VCaP (cell line): ENCODE data around the gene ERP29.

Experiments
- H3K27ac ChIP-seq: fragments of 450-650 bp; 2 replicates; pipeline ENCODE4 v1.5.1; 2017
- CTCF ChIP-seq: fragments of 450-650 bp; conservative IDR thresholded peaks from 2 replicates; pipeline ENCODE4 v1.5.1; 2017; ENCODE audit warnings: mild to moderate bottlenecking, moderate library complexity

Gene ERP29

GRCh38 chr12:112007945-112008344, 5.3 kb upstream of the ERP29 start:
- TF ChIP-seq CTCF: no peak
- H3K27ac ChIP-seq: peak overlapping the region; percentile 70

- no peak for TF ChIP-seq CTCF
- peak overlapping the region; percentile 70 for H3K27ac ChIP-seq
Observed at GRCh38 chr12:112008918-112009317, 4.3 kb upstream of the ERP29 start.

DNA sequence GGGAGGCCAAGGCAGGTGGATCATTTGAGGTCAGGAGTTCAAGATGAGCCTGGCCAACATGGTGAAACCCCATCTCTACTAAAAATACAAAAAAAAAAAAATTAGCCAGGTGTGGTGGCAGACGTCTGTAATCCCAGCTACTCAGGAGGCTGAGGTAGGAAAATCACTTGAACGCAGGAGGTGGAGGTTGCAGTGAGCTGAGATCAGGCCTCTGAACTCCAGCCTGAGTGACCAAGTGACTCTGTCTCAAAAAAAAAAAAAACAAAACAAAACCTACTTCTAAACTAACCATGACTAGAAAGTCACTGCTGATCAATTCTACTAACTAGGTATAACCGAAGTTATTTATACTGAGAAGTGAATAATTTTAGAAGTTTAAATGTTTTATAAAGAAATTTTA, 3.6 kb upstream of the ERP29 start:
- peak overlapping the region; percentile 70 for H3K27ac ChIP-seq

DNA sequence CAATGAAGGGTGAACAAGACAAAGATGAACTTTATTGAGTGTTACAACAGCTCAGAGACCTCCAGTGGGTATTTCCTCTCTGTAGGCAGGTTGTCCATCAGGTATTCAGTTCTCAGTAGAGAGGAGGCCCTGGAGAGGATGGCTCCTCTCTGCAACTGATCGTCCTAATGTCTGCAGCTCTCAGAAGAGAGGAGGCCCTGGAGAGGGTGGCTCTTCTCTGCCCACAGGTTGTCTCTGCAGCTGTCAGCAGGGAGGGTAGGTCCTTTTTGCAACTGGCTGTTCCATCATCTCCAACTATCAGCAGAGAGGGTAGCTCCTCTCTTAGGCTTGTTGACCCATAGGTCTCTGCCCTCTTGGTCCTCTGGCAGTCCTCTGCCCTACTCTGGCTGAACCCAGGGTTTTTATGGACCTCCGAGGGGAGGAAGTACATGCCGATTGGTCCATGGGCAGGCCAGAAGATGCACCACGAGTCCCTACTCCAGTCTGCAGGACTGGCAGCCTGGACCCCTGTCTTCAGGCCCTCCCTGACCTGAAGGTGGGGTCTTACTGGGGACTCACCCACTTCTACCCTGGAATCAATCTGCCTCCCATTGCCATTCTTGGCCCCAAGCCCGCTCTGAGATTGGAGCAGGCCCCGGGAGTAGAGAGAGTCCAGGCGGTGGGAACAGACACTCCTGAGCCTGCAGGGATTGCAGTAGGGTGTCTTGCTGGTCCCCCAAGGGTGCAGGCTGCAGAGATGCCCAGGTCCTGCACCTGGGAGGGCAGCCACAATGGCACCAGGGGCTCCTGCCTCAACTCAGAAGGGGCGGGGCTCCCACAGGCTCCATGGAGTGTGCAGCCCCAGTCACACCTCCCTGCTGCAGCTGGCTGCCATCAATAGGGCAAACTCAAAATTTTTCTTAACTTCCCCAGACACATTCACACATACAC, 2.5 kb upstream of the ERP29 start:
- H3K27ac ChIP-seq: peak overlapping the region; percentile 70
- no peak for TF ChIP-seq CTCF

GRCh38 chr12:112011685-112012084, 1.5 kb upstream of the ERP29 start:
- no peak for TF ChIP-seq CTCF
- peak overlapping the region; percentile 97 for H3K27ac ChIP-seq

GRCh38 chr12:112013601-112014402, 576 bp downstream of the ERP29 start:
- peak overlapping the region; percentile 97 for H3K27ac ChIP-seq

DNA sequence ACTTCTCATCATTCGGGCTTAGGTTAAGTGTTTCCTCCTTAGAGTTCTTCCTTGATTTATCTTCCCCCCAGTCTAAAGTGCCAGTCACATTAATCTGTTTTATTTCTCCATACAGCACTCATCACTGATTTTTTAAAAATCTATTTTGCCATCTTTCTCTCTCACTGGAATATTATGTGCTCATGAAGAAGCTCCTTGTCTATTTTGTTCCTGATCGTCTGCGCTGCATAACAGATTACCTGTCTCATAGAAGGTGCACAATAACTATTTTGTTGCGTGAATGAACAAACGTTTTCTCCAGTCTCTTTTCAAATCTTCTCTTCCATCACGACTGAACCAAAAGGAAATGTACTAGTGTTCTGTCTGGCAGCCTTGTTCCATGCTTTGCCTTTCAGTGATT, 2.7 kb downstream of the ERP29 start:
- no peak overlapping the region for H3K27ac ChIP-seq
- TF ChIP-seq CTCF: no peak

More at GRCh38 chr12:112013601-112014402, 576 bp downstream of the ERP29 start:
- TF ChIP-seq CTCF: peak; percentile 29

DNA sequence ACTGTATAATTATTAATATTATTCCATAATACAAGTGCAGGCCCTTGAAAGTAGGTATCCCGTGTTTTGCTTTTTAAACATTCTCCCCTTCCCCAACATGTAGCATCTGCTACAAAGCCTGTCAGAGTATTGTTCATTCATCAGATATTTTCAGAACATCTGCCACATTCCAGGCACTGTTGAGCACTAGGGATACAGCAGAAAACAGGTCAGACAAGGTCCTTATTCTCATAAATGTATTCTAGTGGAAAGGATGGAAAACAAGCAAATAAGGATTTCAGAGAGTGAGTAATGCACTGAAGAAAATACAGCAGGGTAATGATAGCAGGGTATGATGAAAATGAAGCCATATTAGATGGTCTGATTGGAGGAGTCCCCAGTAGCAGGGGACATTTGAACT, 3.8 kb downstream of the ERP29 start:
- H3K27ac ChIP-seq: peak overlapping the region; percentile 40
- TF ChIP-seq CTCF: no peak
